Natural killer cell treated with Interleukin-12 subunit alpha and Interleukin-12 subunit beta and Interleukin-15 and Interleukin-18, amount 100 ng/mL, for 72 hours (primary cell): Measurements from ENCODE around the gene PANK4. TPM values are rescaled to one million over a fixed set of nuclear protein-coding genes. Genes with fewer than 3 reads are reported as not detected.

Experiments used
- ATAC-seq, 2 donors: fragments of 150-1000 bp; cut with Tn5 transposase in 1 of 2; sonication (Bioruptor Pico), chemical (Tn5 transposase) in 1 of 2; 2 replicates each; pipeline ENCODE4 v1.10.0; 2021
- DNase-seq: peaks from one replicate; pipeline ENCODE4 v3.0.0; 2022; ENCODE audit warnings: low spot score
- H3K27ac Mint-ChIP-seq, 2 donors: 1 replicate in 1 of 2; 2 replicates in 1 of 2; pipeline ENCODE4 v1.8.0; 2022; ENCODE audit warnings: mixed read lengths in 2 of 2, mild to moderate bottlenecking in 1 of 2, moderate library complexity in 1 of 2
- H3K27me3 Mint-ChIP-seq, 2 donors: 1 replicate in 1 of 2; 2 replicates in 1 of 2; pipeline ENCODE4 v1.8.0; 2022; ENCODE audit warnings: mixed read lengths in 2 of 2
- H3K36me3 Mint-ChIP-seq: one replicate; pipeline ENCODE4 v1.8.0; 2022; ENCODE audit warnings: mixed read lengths
- H3K4me1 Mint-ChIP-seq, 2 donors: 1 replicate in 1 of 2; 2 replicates in 1 of 2; pipeline ENCODE4 v1.8.0; 2022; ENCODE audit warnings: low read depth in 2 of 2, mixed read lengths in 2 of 2, mild to moderate bottlenecking in 1 of 2
- H3K4me3 Mint-ChIP-seq: one replicate; pipeline ENCODE4 v1.8.0; 2022; ENCODE audit warnings: mixed read lengths
- H3K9me3 Mint-ChIP-seq: 2 replicates; pipeline ENCODE4 v1.8.0; 2022; ENCODE audit warnings: mixed read lengths
- total RNA-seq, 2 donors: library from RNA; stranded (reverse); gene quantifications; one replicate each; pipeline ENCODE4 v1.2.3, GENCODE V29; 2022

Gene PANK4
- total RNA-seq, 2 donors from 2014 or later: 37.7 to 70.5 TPM

GRCh38 chr1:2523891-2524609, 2.3 kb downstream of the PANK4 start:
- H3K9me3 Mint-ChIP-seq: no peaks in the 10 kb centered on the region
- H3K4me1 Mint-ChIP-seq: peaks cover 24 to 37% of the 10 kb centered on the region in 2 donors
- DNase-seq (no peak), ATAC-seq (no peak)
- no peaks in the 10 kb centered on the region for H3K36me3 Mint-ChIP-seq
- H3K27me3 Mint-ChIP-seq: peaks cover 0 to 3% of the 10 kb centered on the region in 2 donors
- peak overlapping the region; percentile 57 to 77 for H3K27ac Mint-ChIP-seq
- peak overlapping the region; percentile 89 for H3K4me3 Mint-ChIP-seq

DNA sequence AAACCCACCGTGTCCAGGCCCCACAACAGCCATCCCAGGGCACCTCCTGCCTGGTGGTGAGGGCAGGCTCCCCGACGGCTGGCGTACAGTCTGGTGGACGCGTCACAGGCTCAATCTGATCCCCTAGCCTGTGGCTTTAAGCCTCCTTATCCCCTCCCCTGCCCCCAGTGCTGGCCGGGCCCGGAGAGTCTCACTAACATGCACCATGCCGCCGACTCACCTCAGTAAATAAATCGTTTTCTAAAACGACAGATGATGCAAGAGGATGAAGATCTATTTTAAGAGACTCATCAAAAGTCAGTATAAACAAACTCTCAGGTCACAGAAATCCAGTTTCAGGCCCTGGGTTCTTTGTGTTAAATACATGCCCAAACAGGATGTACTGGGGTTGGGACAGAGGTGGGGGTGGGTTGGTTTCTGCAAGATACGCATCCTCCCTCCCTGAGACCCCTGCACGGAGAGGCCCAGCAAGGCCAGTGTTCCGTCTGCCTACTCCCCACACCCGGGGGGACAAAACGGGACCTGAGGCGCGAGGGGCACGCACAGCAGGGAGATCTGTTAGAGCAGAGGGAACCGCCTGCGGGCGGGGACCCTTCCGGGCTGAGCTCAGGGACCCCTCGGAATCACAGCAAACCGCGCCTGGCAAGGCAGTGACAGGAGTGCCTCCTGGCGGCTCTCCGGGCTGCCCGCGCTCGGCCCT, 3.1 kb downstream of the PANK4 start:
- H3K36me3 Mint-ChIP-seq: no peaks in the 10 kb centered on the region
- H3K27me3 Mint-ChIP-seq: peaks cover 0 to 3% of the 10 kb centered on the region in 2 donors
- peak overlapping the region; percentile 57 to 77 for H3K27ac Mint-ChIP-seq
- peak overlapping the region; percentile 89 for H3K4me3 Mint-ChIP-seq
- DNase-seq (no peak), ATAC-seq (no peak)
- H3K9me3 Mint-ChIP-seq: no peaks in the 10 kb centered on the region
- peaks cover 24 to 37% of the 10 kb centered on the region in 2 donors for H3K4me1 Mint-ChIP-seq

DNA sequence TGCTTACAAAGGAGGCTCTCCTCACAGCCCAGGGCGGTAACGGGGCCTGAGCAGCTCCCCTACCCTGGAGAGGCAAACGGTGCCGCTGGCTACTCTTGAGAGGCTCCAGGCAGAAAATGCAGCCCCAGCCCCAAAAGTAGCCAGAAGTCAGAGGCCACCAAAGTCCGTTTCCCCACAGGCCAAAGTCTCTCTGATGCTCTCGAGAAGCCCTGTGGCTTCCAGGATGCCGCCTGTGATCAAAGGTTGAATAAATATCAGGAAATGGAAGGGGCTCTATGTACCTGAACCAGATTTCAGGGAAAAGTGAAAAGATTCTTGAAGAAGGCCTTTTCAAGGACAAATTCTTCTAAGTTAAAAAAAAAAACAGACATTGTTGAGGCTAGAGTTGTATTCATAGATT, 4.2 kb downstream of the PANK4 start:
- ATAC-seq: no peak

GRCh38 chr1:2520806-2521205, 5.6 kb downstream of the PANK4 start:
- Mint-ChIP-seq H3K27ac (no peak overlapping the region), H3K36me3 (no peaks in the 10 kb centered on the region), H3K4me3 (no peak overlapping the region), H3K4me1 (peaks cover 20 to 31% of the 10 kb centered on the region in 2 donors), H3K9me3 (no peaks in the 10 kb centered on the region), H3K27me3 (no peaks in the 10 kb centered on the region)
- no peak for DNase-seq
- ATAC-seq: no peak

More for the DNA sequence above, 4.2 kb downstream of the PANK4 start:
- Mint-ChIP-seq H3K27ac (no peak overlapping the region), H3K36me3 (no peaks in the 10 kb centered on the region), H3K4me1 (peaks cover 24 to 37% of the 10 kb centered on the region in 2 donors), H3K4me3 (no peak overlapping the region), H3K9me3 (no peaks in the 10 kb centered on the region), H3K27me3 (peaks cover 0 to 3% of the 10 kb centered on the region in 2 donors)
- no peak for DNase-seq

- peaks cover 19 to 30% of the 10 kb centered on the region in 2 donors for H3K4me1 Mint-ChIP-seq
- no peaks in the 10 kb centered on the region for H3K36me3 Mint-ChIP-seq
- H3K9me3 Mint-ChIP-seq: no peaks in the 10 kb centered on the region
These were observed 6.2 kb downstream of the PANK4 start for GRCh38 chr1:2520206-2520605.

DNA sequence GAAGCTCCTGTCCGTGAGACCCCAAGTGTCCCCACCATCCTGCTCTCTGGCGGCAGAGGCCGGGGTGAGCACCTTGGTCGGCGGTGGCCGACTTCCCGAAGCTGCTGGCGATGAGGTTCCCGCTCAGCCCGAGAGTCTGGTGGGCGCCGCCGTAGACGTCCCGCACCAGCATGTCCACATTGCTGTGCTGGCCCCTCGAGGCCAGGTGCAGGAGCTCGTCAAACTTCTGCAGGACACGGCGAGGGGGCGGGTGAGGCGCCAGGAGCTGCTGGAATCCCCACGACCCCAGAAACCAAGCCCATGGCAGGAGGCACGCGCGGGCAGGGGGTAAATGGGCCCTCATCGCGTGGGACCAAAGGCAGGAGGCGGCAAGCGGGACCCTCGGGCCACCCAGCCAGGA, 6.7 kb downstream of the PANK4 start:
- peaks cover 14 to 26% of the 10 kb centered on the region in 2 donors for H3K4me1 Mint-ChIP-seq
- H3K4me3 Mint-ChIP-seq: no peak overlapping the region
- DNase-seq (no peak), ATAC-seq (no peak)
- H3K9me3 Mint-ChIP-seq: no peaks in the 10 kb centered on the region
- H3K27me3 Mint-ChIP-seq: no peaks in the 10 kb centered on the region
- H3K27ac Mint-ChIP-seq: no peak overlapping the region
- no peaks in the 10 kb centered on the region for H3K36me3 Mint-ChIP-seq

More at GRCh38 chr1:2520206-2520605, 6.2 kb downstream of the PANK4 start:
- Mint-ChIP-seq H3K4me3 (no peak overlapping the region), H3K27ac (no peak overlapping the region), H3K27me3 (no peaks in the 10 kb centered on the region)
- DNase-seq (no peak), ATAC-seq (no peak)

- no peaks in the 10 kb centered on the region for H3K9me3 Mint-ChIP-seq
- ATAC-seq (no peak), DNase-seq (no peak)
- H3K4me3 Mint-ChIP-seq: no peak overlapping the region
- peaks cover 8 to 20% of the 10 kb centered on the region in 2 donors for H3K4me1 Mint-ChIP-seq
- no peaks in the 10 kb centered on the region for H3K36me3 Mint-ChIP-seq
- H3K27ac Mint-ChIP-seq: no peak overlapping the region
- H3K27me3 Mint-ChIP-seq: no peaks in the 10 kb centered on the region
These were observed 7.2 kb downstream of the PANK4 start for GRCh38 chr1:2519029-2519685.

- no peaks in the 10 kb centered on the region for H3K27me3 Mint-ChIP-seq
- no peak for ATAC-seq
- H3K36me3 Mint-ChIP-seq: no peaks in the 10 kb centered on the region
- H3K27ac Mint-ChIP-seq: no peak overlapping the region
- no peak for DNase-seq
- peaks cover 4 to 14% of the 10 kb centered on the region in 2 donors for H3K4me1 Mint-ChIP-seq
- no peaks in the 10 kb centered on the region for H3K9me3 Mint-ChIP-seq
- no peak overlapping the region for H3K4me3 Mint-ChIP-seq
These were observed 7.9 kb downstream of the PANK4 start for GRCh38 chr1:2518528-2518927.

DNA sequence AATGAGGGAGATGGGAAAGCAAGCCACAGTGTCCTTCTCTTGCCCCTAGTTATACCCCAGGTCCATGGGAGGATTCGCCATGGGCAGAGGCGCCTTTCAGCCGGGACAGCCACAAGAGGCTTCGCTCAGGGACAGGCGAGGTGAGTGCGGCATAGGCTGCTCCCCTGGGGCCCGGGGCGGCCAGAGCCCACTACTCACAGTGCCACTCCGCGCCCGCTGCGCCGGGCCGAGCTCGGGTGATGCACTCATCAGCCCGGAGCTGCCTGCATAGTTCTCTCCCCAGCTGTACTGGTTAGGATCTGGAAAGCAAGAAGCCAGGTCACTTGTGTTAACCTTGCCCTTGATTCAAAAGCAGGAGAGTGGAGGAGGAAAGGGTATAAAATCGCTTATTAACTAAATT, 8.4 kb downstream of the PANK4 start:
- Mint-ChIP-seq H3K4me3 (no peak overlapping the region), H3K4me1 (peaks cover 4 to 9% of the 10 kb centered on the region in 2 donors), H3K9me3 (no peaks in the 10 kb centered on the region), H3K27me3 (no peaks in the 10 kb centered on the region), H3K27ac (no peak overlapping the region), H3K36me3 (no peaks in the 10 kb centered on the region)
- no peak for DNase-seq
- ATAC-seq: no peak

DNA sequence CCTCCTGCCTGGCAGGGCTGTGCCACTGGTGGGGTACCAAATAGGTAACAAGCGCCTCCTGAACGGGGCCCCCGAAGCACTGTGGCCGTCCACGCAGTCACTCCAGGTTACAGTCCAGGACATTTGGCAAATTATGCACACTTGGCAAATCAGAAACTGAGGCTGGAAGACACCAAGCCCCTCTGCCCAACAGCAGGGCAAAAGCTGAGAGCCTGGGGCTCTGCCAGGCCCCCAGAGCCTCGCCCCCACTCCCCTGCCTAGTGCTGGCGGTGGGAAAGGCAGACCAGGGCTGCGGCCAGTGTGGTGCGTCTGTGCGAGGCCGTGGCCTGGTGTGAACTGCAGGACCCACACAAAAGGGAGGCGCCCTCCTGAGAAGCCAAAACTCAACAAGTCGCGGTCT, 9.4 kb downstream of the PANK4 start:
- no peaks in the 10 kb centered on the region for H3K27me3 Mint-ChIP-seq
- no peaks in the 10 kb centered on the region for H3K4me1 Mint-ChIP-seq
- H3K27ac Mint-ChIP-seq: no peak overlapping the region
- H3K9me3 Mint-ChIP-seq: no peaks in the 10 kb centered on the region
- no peaks in the 10 kb centered on the region for H3K36me3 Mint-ChIP-seq
- no peak for ATAC-seq
- DNase-seq: no peak
- H3K4me3 Mint-ChIP-seq: no peak overlapping the region

- Mint-ChIP-seq H3K4me3 (no peak overlapping the region), H3K27me3 (no peaks in the 10 kb centered on the region), H3K9me3 (no peaks in the 10 kb centered on the region), H3K36me3 (no peaks in the 10 kb centered on the region), H3K27ac (no peak overlapping the region), H3K4me1 (no peaks in the 10 kb centered on the region)
- DNase-seq (no peak), ATAC-seq (no peak)
These were observed 10.3 kb downstream of the PANK4 start for GRCh38 chr1:2516124-2516523.

GRCh38 chr1:2515763-2516080, 10.7 kb downstream of the PANK4 start:
- no peak overlapping the region for H3K4me3 Mint-ChIP-seq
- ATAC-seq (no peak), DNase-seq (no peak)
- H3K27ac Mint-ChIP-seq: no peak overlapping the region
- H3K4me1 Mint-ChIP-seq: no peaks in the 10 kb centered on the region
- H3K36me3 Mint-ChIP-seq: no peaks in the 10 kb centered on the region
- no peaks in the 10 kb centered on the region for H3K27me3 Mint-ChIP-seq
- no peaks in the 10 kb centered on the region for H3K9me3 Mint-ChIP-seq

DNA sequence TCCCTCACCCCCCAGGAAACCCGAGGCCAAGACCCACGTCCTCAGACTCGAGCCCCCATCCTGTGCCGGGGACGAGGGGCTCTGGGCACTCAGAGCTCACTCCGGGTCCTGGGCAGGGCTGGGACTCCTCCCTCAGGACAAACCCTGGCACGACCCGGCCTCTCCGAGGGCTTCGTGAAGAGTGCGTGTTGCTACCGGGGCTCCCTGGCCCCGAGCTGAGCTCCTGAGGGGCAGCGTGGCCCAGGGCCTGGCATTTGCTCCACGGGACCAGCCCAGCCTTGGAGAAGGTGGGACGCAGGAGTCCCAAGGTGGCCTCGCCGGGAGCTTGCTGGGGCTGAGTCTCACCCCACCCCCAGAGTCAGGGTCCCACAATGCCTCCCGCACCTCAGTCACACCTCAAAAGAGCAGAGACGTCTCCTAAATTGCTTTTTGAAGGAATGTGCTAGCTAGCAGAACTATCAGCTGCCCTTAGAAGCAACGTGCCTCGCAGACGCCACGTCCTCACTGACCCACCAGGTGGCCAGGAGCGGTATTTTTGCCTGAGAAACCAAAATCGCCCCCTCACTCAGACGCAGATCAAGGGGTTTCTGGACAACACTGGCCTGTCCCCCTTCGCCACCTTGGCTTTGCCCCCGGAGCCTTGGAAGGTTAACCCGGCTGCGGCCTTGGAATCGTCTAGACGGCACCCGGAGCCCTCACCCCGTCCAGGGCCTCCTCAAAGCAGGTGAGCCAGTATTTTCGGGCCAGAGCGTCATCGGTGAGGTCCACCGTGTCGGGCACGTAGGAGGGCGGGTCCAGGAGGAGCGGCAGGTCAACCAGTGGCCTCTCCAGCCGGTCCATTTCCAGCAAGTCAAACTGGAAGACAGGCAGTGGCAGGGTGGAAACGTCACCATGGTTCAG, 11.3 kb downstream of the PANK4 start:
- H3K9me3 Mint-ChIP-seq: no peaks in the 10 kb centered on the region
- ATAC-seq: no peak
- no peaks in the 10 kb centered on the region for H3K4me1 Mint-ChIP-seq
- DNase-seq: no peak
- H3K36me3 Mint-ChIP-seq: no peaks in the 10 kb centered on the region
- H3K4me3 Mint-ChIP-seq: no peak overlapping the region
- H3K27ac Mint-ChIP-seq: no peak overlapping the region
- no peaks in the 10 kb centered on the region for H3K27me3 Mint-ChIP-seq
